SK-N-SH treated with all-trans-retinoic acid at 6 μM for 48 hours (cell line): ENCODE data around the gene PPP2R5D.

Experiments
- ATAC-seq: fragments of 200-7000 bp; cut with Tn5 transposase; 3 replicates; pipeline ENCODE4 v1.9.1; 2020; ENCODE audit warnings: mild to moderate bottlenecking, moderate library complexity
- BACH2 ChIP-seq: fragments of 250-450 bp; sonication (Bioruptor Pico); IDR thresholded peaks from 2 replicates; pipeline ENCODE4 v1.9.0; 2021; ENCODE audit warnings: mild to moderate bottlenecking, borderline replicate concordance
- CREB5 ChIP-seq: fragments of 250-450 bp; sonication (Bioruptor Pico); IDR thresholded peaks from 2 replicates; pipeline ENCODE4 v1.5.1; 2020; ENCODE audit warnings: low read depth, mild to moderate bottlenecking, moderate library complexity
- CSDC2 ChIP-seq: fragments of 250-450 bp; sonication (Bioruptor Pico); IDR thresholded peaks from 2 replicates; pipeline ENCODE4 v1.5.0; 2020; ENCODE audit warnings: mild to moderate bottlenecking, moderate library complexity
- CSRNP3 ChIP-seq: fragments of 250-450 bp; sonication (Bioruptor Pico); IDR thresholded peaks from 2 replicates; pipeline ENCODE4 v1.5.1; 2021; ENCODE audit warnings: mild to moderate bottlenecking, moderate library complexity
- ESRRG ChIP-seq: fragments of 250-450 bp; sonication (Bioruptor Pico); IDR thresholded peaks from 2 replicates; pipeline ENCODE4 v1.6.1; 2021; ENCODE audit warnings: mild to moderate bottlenecking
- GLIS3 ChIP-seq: fragments of 250-450 bp; sonication (Bioruptor Pico); IDR thresholded peaks from 2 replicates; pipeline ENCODE4 v1.5.0; 2020; ENCODE audit warnings: mild to moderate bottlenecking, moderate library complexity
- ISL1 ChIP-seq: fragments of 250-450 bp; sonication (Bioruptor Pico); IDR thresholded peaks from 2 replicates; pipeline ENCODE4 v2.1.2; 2022; ENCODE audit warnings: mild to moderate bottlenecking, moderate library complexity
- OSR1 ChIP-seq: fragments of 250-450 bp; sonication (Bioruptor Pico); IDR thresholded peaks from 2 replicates; pipeline ENCODE4 v1.8.0; 2022; ENCODE audit warnings: moderate library complexity, mild to moderate bottlenecking, inconsistent platforms
- PATZ1 ChIP-seq: fragments of 250-450 bp; sonication (Bioruptor Pico); IDR thresholded peaks from 2 replicates; pipeline ENCODE4 v1.8.0; 2020; ENCODE audit warnings: mild to moderate bottlenecking, moderate library complexity, borderline replicate concordance
- POU6F1 ChIP-seq: fragments of 250-450 bp; sonication (Bioruptor Pico); IDR thresholded peaks from 2 replicates; pipeline ENCODE4 v1.8.0; 2021; ENCODE audit warnings: low read depth, mild to moderate bottlenecking, moderate library complexity, borderline replicate concordance
- RARB ChIP-seq: fragments of 250-450 bp; sonication (Bioruptor Pico); IDR thresholded peaks from 2 replicates; pipeline ENCODE4 v1.8.0; 2021; ENCODE audit warnings: mild to moderate bottlenecking, moderate library complexity
- SNAI2 ChIP-seq: fragments of 250-450 bp; sonication (Bioruptor Pico); IDR thresholded peaks from 2 replicates; pipeline ENCODE4 v1.5.0; 2020; ENCODE audit warnings: mild to moderate bottlenecking, moderate library complexity
- TCF4 ChIP-seq: fragments of 250-450 bp; sonication (Bioruptor Pico); IDR thresholded peaks from 2 replicates; pipeline ENCODE4 v1.8.0; 2021; ENCODE audit warnings: mild to moderate bottlenecking, moderate library complexity, borderline replicate concordance
- TOX ChIP-seq: fragments of 250-450 bp; sonication (Bioruptor Pico); IDR thresholded peaks from 2 replicates; pipeline ENCODE4 v1.8.0; 2021; ENCODE audit warnings: mild to moderate bottlenecking, moderate library complexity, borderline replicate concordance
- TSHZ2 ChIP-seq: fragments of 250-450 bp; sonication (Bioruptor Pico); IDR thresholded peaks from 2 replicates; pipeline ENCODE4 v1.5.0; 2020; ENCODE audit warnings: mild to moderate bottlenecking, moderate library complexity
- ZC3H10 ChIP-seq: fragments of 250-450 bp; sonication (Bioruptor Pico); IDR thresholded peaks from 2 replicates; pipeline ENCODE4 v1.5.1; 2021; ENCODE audit warnings: mild to moderate bottlenecking, moderate library complexity
- ZFP3 ChIP-seq: fragments of 250-450 bp; sonication (Bioruptor Pico); IDR thresholded peaks from 2 replicates; pipeline ENCODE4 v1.5.0; 2020; ENCODE audit warnings: mild to moderate bottlenecking, moderate library complexity
- ZFP30 ChIP-seq: fragments of 450-650 bp; formaldehyde crosslinking; IDR thresholded peaks from 2 replicates; pipeline ENCODE4 v1.5.0; 2022; ENCODE audit warnings: mild to moderate bottlenecking, moderate library complexity
- ZNF565 ChIP-seq: fragments of 450-650 bp; formaldehyde crosslinking; conservative IDR thresholded peaks from 2 replicates; pipeline ENCODE4 v1.5.0; 2020; ENCODE audit warnings: low read depth, mild to moderate bottlenecking, moderate library complexity
- ZNF70 ChIP-seq: fragments of 450-650 bp; formaldehyde crosslinking; IDR thresholded peaks from 2 replicates; pipeline ENCODE4 v1.5.0; 2020; ENCODE audit warnings: mild to moderate bottlenecking, moderate library complexity
- ZNF8 ChIP-seq: fragments of 450-650 bp; formaldehyde crosslinking; IDR thresholded peaks from 2 replicates; pipeline ENCODE4 v1.5.0; 2020; ENCODE audit warnings: mild to moderate bottlenecking, moderate library complexity

Gene PPP2R5D

GRCh38 chr6:42962502-42963178, 21.7 kb upstream of the PPP2R5D start:
- ATAC-seq: no peak
- TF ChIP-seq ZFP30 (CRISPR knock-in tag): no peak
- TF ChIP-seq OSR1 (CRISPR knock-in tag): no peak
- TF ChIP-seq GLIS3: no peak
- no peak for TF ChIP-seq ZNF565
- TF ChIP-seq SNAI2 (CRISPR knock-in tag): no peak
- no peak for TF ChIP-seq TCF4 (CRISPR knock-in tag)
- TF ChIP-seq RARB (CRISPR knock-in tag): no peak
- TF ChIP-seq PATZ1 (CRISPR knock-in tag): no peak
- TF ChIP-seq TSHZ2 (CRISPR knock-in tag): no peak
- no peak for TF ChIP-seq BACH2 (CRISPR knock-in tag)
- no peak for TF ChIP-seq ISL1 (CRISPR knock-in tag)
- TF ChIP-seq ZC3H10 (CRISPR knock-in tag): no peak
- no peak for TF ChIP-seq CSRNP3 (CRISPR knock-in tag)
- TF ChIP-seq ZNF70 (CRISPR knock-in tag): no peak
- no peak for TF ChIP-seq TOX (CRISPR knock-in tag)
- TF ChIP-seq POU6F1 (CRISPR knock-in tag): no peak
- TF ChIP-seq ZFP3 (CRISPR knock-in tag): no peak
- no peak for TF ChIP-seq ZNF8 (CRISPR knock-in tag)
- TF ChIP-seq CSDC2 (CRISPR knock-in tag): no peak
- TF ChIP-seq CREB5 (CRISPR knock-in tag): no peak
- TF ChIP-seq, all 23 proteins: peak for 0

GRCh38 chr6:42963179-42963854, 21.1 kb upstream of the PPP2R5D start:
- no peak for TF ChIP-seq RARB (CRISPR knock-in tag)
- TF ChIP-seq GLIS3: no peak
- no peak for TF ChIP-seq POU6F1 (CRISPR knock-in tag)
- TF ChIP-seq ESRRG: no peak
- TF ChIP-seq BACH2 (CRISPR knock-in tag): no peak
- TF ChIP-seq TCF4 (CRISPR knock-in tag): no peak
- TF ChIP-seq ZNF565: no peak
- TF ChIP-seq ZNF8 (CRISPR knock-in tag): no peak
- no peak for TF ChIP-seq TSHZ2 (CRISPR knock-in tag)
- peak; percentile 14 for ATAC-seq
